Suprapubic skin (tissue), 4 donors: ENCODE measurements around the gene CROT.

ENCODE experiments used
- CTCF ChIP-seq, 2 donors: fragments of 200-600 bp in 1 of 2; fragments of 450-650 bp in 1 of 2; sonication (generic) in 1 of 2; IDR thresholded peaks; one replicate each; pipeline ENCODE4 v1.5.1; 2016 to 2019; ENCODE audit warnings: antibody characterized with exemption in 2 of 2, mild to moderate bottlenecking in 1 of 2, moderate library complexity in 1 of 2
- EP300 ChIP-seq: sonication (generic); formaldehyde crosslinking; IDR thresholded peaks from one replicate; pipeline ENCODE4 v1.6.1; 2017; ENCODE audit warnings: antibody characterized with exemption
- POLR2A ChIP-seq, 2 donors: fragments of 450-650 bp; IDR thresholded peaks; one replicate each; pipeline ENCODE4 v1.6.1; 2017; ENCODE audit warnings: antibody characterized with exemption in 2 of 2, mild to moderate bottlenecking in 2 of 2, moderate library complexity in 2 of 2
- POLR2AphosphoS5 ChIP-seq, 3 donors: sonication (generic); formaldehyde crosslinking; IDR thresholded peaks; one replicate each; pipeline ENCODE4 v1.6.1; 2017; ENCODE audit warnings: antibody characterized with exemption in 3 of 3

- TF ChIP-seq EP300 (no peak), CTCF (IDR thresholded peaks at IDR 0.05) (no peak), POLR2A (IDR thresholded peaks at IDR 0.05) (no peak), POLR2AphosphoS5 (IDR thresholded peaks at IDR 0.05) (no peak)
Measured at GRCh38 chr7:87424075-87424474, 78.6 kb downstream of the CROT start.
